ENCODE data around the gene ADCYAP1R1.

The ADCYAP1R1 gene

GRCh38 chr7:31160941-31161340, 108.8 kb downstream of the ADCYAP1R1 start:
- H3K4me1 ChIP-seq (ENCODE audit: control insufficient read depth, insufficient read depth, low read length, poor library complexity, severe bottlenecking): no peaks in the 10 kb centered on the region

More at GRCh38 chr7:31160941-31161340, 108.8 kb downstream of the ADCYAP1R1 start:
- H3K4me3 ChIP-seq (ENCODE audit: insufficient read depth, low read depth, low read length, poor library complexity, severe bottlenecking): no peak overlapping the region
- no peaks in the 10 kb centered on the region for H3K36me3 ChIP-seq (ENCODE audit: control insufficient read depth, insufficient read depth, low read length)
- H3K27ac ChIP-seq (ENCODE audit: insufficient read depth, low read length, poor library complexity, severe bottlenecking): no peak overlapping the region
- no peaks in the 10 kb centered on the region for H3K9me3 ChIP-seq (ENCODE audit: control insufficient read depth, low read length)
- DNase-seq: no peak
- no peaks in the 10 kb centered on the region for H3K27me3 ChIP-seq (replicated peaks; ENCODE audit: control insufficient read depth, insufficient read depth, low read length, poor library complexity, severe bottlenecking)
